Transverse colon (tissue), 4 donors: ENCODE measurements around the gene ARL5A. TPM values are rescaled to one million over a fixed set of nuclear protein-coding genes. Genes with fewer than 3 reads are reported as not detected.

Experiments used
- DNase-seq: peaks from one replicate; pipeline ENCODE4 v3.0.0-alpha.2; 2019
- H3K27ac ChIP-seq, 4 donors: fragments of 200-600 bp; sonication (generic); 2 replicates each; pipeline ENCODE4 v1.5.1; 2016 to 2018; ENCODE audit warnings: inconsistent platforms in 4 of 4
- H3K27me3 ChIP-seq: fragments of 200-600 bp; sonication (generic); 2 replicates; pipeline ENCODE4 v1.5.1; 2017; ENCODE audit warnings: inconsistent platforms
- H3K36me3 ChIP-seq, 4 donors: fragments of 200-600 bp; sonication (generic); 2 replicates each; pipeline ENCODE4 v1.5.1; 2017 to 2019; ENCODE audit warnings: inconsistent platforms in 4 of 4
- H3K4me1 ChIP-seq, 4 donors: fragments of 200-600 bp; sonication (generic); 2 replicates each; pipeline ENCODE4 v1.5.1; 2017 to 2020; ENCODE audit warnings: inconsistent platforms in 4 of 4
- H3K4me3 ChIP-seq, 4 donors: fragments of 200-600 bp; sonication (generic); 1 replicate in 1 of 4; 2 replicates in 3 of 4; pipeline versions ENCODE4 v1.5.1 to v1.6.1; 2017 to 2019; ENCODE audit warnings: inconsistent platforms in 4 of 4
- H3K9me3 ChIP-seq, 2 donors: fragments of 200-600 bp; sonication (generic); 2 replicates each; pipeline ENCODE4 v1.5.1; 2017 to 2019; ENCODE audit warnings: inconsistent platforms in 2 of 2
- EP300 ChIP-seq: sonication (generic); formaldehyde crosslinking; IDR thresholded peaks from one replicate; pipeline ENCODE4 v1.6.1; 2017; ENCODE audit warnings: antibody characterized with exemption, low read depth
- POLR2A ChIP-seq: fragments of 450-650 bp; IDR thresholded peaks from one replicate; pipeline ENCODE4 v1.6.1; 2016; ENCODE audit warnings: antibody characterized with exemption, mild to moderate bottlenecking, moderate library complexity
- POLR2AphosphoS5 ChIP-seq, 3 donors: sonication (generic); formaldehyde crosslinking; IDR thresholded peaks; one replicate each; pipeline ENCODE4 v1.6.1; 2016; ENCODE audit warnings: antibody characterized with exemption in 3 of 3
- WGBS, 2 donors: methylation state at CpG; one replicate each; pipeline ENCODE4 v1.1.5; 2018; ENCODE audit warnings: low coverage in 1 of 2; 5-methylcytosine and 5-hydroxymethylcytosine counted together
- in situ Hi-C, 4 donors: fragments of 200-750 bp; cut with MboI; loops; one replicate each; pipeline versions ENCODE4 v1.15.0 to v1.15.1; 2017; ENCODE audit warnings: low sequenced_read_pairs in 3 of 4, low pct_ligation_motif_present in 1 of 4, low pct_unique_long_range_greater_than_20kb in 1 of 4
- intact Hi-C: fragments of 100-400 bp; cut with DNase I; formaldehyde crosslinking; loops from one replicate; pipeline ENCODE4 v1.15.1; 2023; ENCODE audit warnings: low total_unique reads
- total RNA-seq, 4 donors: library from RNA; depleted of rRNA; stranded (reverse); fragments of >200 nt; gene quantifications; one replicate each; pipeline ENCODE4 v1.1.0, GENCODE V29; 2016
- TF ChIP-seq, protein P1 (sequence below), 5 experiments: fragments of 200-600 bp in 3 of 5; fragments of 450-650 bp in 2 of 5; sonication (generic) in 3 of 5; IDR thresholded peaks; 1 replicate in 2 of 5; 2 replicates in 3 of 5; pipeline ENCODE4 v1.5.1; 2016 to 2017; ENCODE audit warnings: antibody characterized with exemption in 5 of 5, inconsistent platforms in 3 of 5, mild to moderate bottlenecking in 2 of 5, moderate library complexity in 1 of 5

The ARL5A gene
- total RNA-seq, 4 donors from 2014 or later = 6.6 to 42.2 (median 23.6) TPM

DNA sequence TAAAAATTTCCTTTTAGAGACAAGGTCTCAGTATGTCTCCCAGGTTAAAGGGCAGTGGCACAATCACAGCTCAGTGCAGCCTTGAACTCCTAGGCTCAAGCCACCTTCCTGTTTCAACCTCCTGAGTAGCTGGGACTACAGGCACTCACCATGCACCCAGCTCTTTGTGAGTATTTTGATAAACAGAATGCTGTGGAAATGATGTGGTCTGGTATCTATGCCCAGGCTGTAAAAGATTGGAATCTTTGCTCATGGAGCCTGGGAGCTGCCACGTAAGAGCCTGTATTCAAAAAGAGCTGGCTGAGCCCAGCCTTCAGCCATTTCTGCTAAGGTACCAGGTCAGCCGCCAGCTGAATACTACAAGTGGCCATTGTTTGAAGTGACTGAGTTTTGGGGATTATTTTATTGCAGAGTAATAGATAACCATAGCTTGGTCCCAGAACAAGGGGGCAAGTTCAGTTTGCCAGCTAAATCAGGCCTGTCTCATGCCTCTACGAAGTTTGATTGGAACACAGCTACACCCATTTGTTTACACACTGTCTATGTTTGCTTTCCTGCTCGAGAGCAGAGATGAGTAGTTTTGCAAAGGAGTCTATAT is 21.3 kb upstream of the ARL5A start:
- H3K27me3 ChIP-seq = no peaks in the 10 kb centered on the region
- no peaks in the 10 kb centered on the region for H3K9me3 ChIP-seq
- in situ Hi-C loops = no loop called here
- intact Hi-C loops = no loop called here
- no peaks in the 10 kb centered on the region for H3K4me1 ChIP-seq
- H3K27ac ChIP-seq = no peak overlapping the region
- no peaks in the 10 kb centered on the region for H3K36me3 ChIP-seq
- TF ChIP-seq POLR2AphosphoS5 (IDR thresholded peaks at IDR 0.05) (no peak), EP300 (no peak), POLR2A (no peak)
- TF ChIP-seq, protein P1, sequence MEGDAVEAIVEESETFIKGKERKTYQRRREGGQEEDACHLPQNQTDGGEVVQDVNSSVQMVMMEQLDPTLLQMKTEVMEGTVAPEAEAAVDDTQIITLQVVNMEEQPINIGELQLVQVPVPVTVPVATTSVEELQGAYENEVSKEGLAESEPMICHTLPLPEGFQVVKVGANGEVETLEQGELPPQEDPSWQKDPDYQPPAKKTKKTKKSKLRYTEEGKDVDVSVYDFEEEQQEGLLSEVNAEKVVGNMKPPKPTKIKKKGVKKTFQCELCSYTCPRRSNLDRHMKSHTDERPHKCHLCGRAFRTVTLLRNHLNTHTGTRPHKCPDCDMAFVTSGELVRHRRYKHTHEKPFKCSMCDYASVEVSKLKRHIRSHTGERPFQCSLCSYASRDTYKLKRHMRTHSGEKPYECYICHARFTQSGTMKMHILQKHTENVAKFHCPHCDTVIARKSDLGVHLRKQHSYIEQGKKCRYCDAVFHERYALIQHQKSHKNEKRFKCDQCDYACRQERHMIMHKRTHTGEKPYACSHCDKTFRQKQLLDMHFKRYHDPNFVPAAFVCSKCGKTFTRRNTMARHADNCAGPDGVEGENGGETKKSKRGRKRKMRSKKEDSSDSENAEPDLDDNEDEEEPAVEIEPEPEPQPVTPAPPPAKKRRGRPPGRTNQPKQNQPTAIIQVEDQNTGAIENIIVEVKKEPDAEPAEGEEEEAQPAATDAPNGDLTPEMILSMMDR (IDR thresholded peaks at IDR 0.05) = no peak
- 49 to 50% methylated on average over 1 to 4 of the region's 4 CpGs for WGBS, 2 donors
- no peak for DNase-seq
- no peak overlapping the region for H3K4me3 ChIP-seq

DNA sequence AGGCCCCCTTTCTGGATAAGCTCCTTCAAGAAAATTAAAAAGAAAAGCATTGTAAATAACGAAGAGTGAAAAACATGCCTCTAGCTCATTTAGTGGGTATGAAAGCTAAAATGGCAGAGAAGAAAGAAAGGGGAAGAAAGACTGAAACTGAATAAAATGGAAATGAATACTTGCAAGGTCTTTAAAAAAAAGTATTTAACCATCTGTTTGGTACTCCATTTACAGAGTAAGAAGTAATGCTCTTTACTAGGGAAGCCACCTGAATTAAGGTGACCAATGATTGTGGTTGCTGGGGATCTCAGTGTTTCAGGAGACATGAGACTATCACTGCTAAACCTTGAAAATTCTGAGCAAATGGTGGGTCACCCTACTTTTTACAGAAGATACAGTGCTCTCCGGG is 17.7 kb upstream of the ARL5A start:
- Histone ChIP-seq H3K27ac (no peak overlapping the region), H3K4me1 (no peaks in the 10 kb centered on the region), H3K27me3 (no peaks in the 10 kb centered on the region), H3K9me3 (no peaks in the 10 kb centered on the region), H3K36me3 (no peaks in the 10 kb centered on the region), H3K4me3 (no peak overlapping the region)
- WGBS, 2 donors = 88 to 100% methylated on average over 2 of the region's 2 CpGs
- TF ChIP-seq POLR2AphosphoS5 (IDR thresholded peaks at IDR 0.05) (no peak), POLR2A (no peak), EP300 (no peak)
- TF ChIP-seq, protein P1 (IDR thresholded peaks at IDR 0.05) = no peak
- DNase-seq = no peak
- intact Hi-C loops = no loop called here
- in situ Hi-C loops = no loop called here

DNA sequence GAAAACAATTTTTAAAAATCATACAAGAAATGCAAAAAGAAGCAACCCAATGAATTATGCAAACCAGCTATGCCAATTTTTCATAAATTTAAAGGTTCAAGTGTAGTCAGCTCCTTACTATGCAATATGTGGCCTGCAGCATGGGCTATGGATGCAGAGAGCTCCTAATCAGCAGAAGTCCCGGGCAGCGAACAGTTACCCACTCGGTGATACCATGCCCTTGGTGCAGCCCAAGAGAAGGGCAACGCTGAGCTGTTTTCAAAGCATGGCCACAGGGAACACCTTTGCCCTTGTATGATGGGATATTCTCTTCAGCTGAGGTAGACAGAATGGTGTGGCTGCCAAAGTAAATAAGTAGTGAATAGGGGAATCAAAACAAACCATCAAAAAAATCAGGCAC is 17.3 kb upstream of the ARL5A start:
- no peak for DNase-seq
- H3K27me3 ChIP-seq = no peaks in the 10 kb centered on the region
- H3K4me3 ChIP-seq = no peak overlapping the region
- 86% methylated on average over 4 of the region's 4 CpGs; no CpG with 5 or more reads in 1 of the 2 donors for WGBS, 2 donors
- no peaks in the 10 kb centered on the region for H3K36me3 ChIP-seq
- TF ChIP-seq POLR2A (no peak), POLR2AphosphoS5 (IDR thresholded peaks at IDR 0.05) (no peak)
- TF ChIP-seq, protein P1 (IDR thresholded peaks at IDR 0.05) = no peak
- no peaks in the 10 kb centered on the region for H3K4me1 ChIP-seq
- H3K27ac ChIP-seq = no peak overlapping the region
- no peaks in the 10 kb centered on the region for H3K9me3 ChIP-seq
- in situ Hi-C loops (no loop called here), intact Hi-C loops (no loop called here)

DNA sequence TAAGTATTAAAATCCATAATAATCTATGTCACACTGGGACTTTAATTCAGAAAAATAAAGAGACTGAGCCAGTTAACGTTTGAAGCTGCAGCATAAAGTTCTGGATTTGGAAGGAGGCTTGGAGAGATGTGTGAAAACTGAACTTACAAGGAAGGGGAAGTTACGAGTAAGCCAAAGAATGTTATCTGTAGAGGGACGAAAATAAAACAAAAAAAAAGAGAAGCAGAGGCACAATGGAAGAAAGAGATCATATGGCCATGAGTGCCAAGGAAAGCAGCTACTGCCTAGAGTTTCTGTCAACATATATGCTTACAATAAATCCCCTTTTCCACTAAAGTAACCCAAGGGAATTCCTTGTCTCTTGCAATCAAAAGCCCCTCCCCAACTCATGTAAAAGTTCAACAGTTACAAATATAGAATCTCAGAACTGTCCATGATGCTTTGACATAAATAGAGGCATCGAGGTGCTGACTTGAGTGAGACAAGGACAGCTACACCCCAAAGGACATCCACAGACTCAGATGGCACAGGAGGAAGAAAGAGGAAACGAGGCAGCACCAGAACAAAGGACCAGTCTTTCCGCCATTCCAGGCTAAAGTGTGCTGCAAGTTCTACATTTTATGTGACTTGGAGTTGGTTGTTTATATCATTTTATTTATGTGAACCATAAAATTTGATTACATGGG is 16.1 kb upstream of the ARL5A start:
- H3K27me3 ChIP-seq = no peaks in the 10 kb centered on the region
- no peaks in the 10 kb centered on the region for H3K9me3 ChIP-seq
- H3K4me1 ChIP-seq = no peaks in the 10 kb centered on the region
- no peak for DNase-seq
- no peak overlapping the region for H3K4me3 ChIP-seq
- in situ Hi-C loops (no loop called here), intact Hi-C loops (no loop called here)
- TF ChIP-seq POLR2A (no peak), EP300 (no peak), POLR2AphosphoS5 (IDR thresholded peaks at IDR 0.05) (no peak)
- TF ChIP-seq, protein P1 (IDR thresholded peaks at IDR 0.05) = no peak
- H3K36me3 ChIP-seq = no peaks in the 10 kb centered on the region
- 67 to 69% methylated on average over 5 to 6 of the region's 6 CpGs for WGBS, 2 donors
- no peak overlapping the region for H3K27ac ChIP-seq
